Activated T-cell treated with anti-CD3 and anti-CD28 coated beads, Interleukin-2, amount 50 U/mL, for 4 hours (primary cell): Measurements from ENCODE around the gene SORCS2. TPM values are rescaled to one million over a fixed set of nuclear protein-coding genes. Genes with fewer than 3 reads are reported as not detected.

Experiments
- ATAC-seq, 2 donors: fragments of 200-7000 bp; cut with Tn5 transposase; one replicate each; pipeline ENCODE4 v1.10.0; 2021
- DNase-seq: peaks from one replicate; pipeline ENCODE4 v3.0.0-alpha.2; 2020
- H3K27me3 Mint-ChIP-seq: one replicate; pipeline ENCODE4 v1.8.0; 2021; ENCODE audit warnings: low read depth, mixed read lengths
- H3K36me3 Mint-ChIP-seq: one replicate; pipeline ENCODE4 v1.8.0; 2022; ENCODE audit warnings: mixed read lengths; ENCODE audit not compliant: insufficient read depth
- H3K4me1 Mint-ChIP-seq: one replicate; pipeline ENCODE4 v1.8.0; 2021; ENCODE audit warnings: low read depth, mixed read lengths
- H3K4me3 Mint-ChIP-seq: one replicate; pipeline ENCODE4 v1.8.0; 2021; ENCODE audit warnings: mild to moderate bottlenecking, moderate library complexity, mixed read lengths
- H3K9me3 Mint-ChIP-seq: one replicate; pipeline ENCODE4 v1.8.0; 2021; ENCODE audit warnings: mixed read lengths
- total RNA-seq, 3 donors: library from RNA; stranded (reverse); gene quantifications; one replicate each; pipeline ENCODE4 v1.2.1, GENCODE V29; 2021

Gene SORCS2
- total RNA-seq, 3 donors from 2014 or later, result 0.18 to 0.43 TPM; not detected in 1

DNA sequence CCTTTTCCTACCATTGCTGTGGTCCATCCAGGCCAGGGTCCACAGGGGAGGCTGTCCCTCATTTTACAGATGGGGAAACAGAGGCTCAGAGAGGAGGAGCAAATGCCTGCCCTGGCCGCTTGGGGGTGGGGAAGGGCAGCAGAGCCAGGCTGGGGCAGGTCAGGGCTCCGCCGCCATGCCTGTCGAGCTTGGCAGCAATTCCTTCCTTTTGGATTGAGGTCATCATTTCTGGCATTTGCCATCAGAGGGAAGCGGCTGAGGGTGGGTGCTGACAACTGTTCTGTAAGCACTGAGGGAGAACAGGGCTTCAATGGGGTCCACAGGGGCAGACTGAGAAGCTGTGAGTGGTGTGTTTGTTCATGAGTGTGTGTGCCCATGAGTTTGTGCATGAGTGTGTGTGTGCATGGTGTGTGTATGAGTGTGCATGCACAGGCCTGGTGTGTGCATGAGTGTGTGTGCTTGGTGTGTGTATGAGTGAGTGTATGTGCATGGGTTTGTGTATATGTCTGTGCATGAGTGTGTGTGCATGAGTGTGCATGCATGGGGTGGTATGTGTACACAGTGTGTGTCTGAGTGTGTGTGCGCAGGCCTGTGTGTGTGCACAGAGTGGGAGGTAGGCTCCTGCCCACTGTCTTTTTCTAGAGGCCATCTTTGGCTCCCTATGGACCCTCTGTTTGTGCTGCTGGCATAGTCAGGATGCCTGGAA is 115.2 kb downstream of the SORCS2 start:
- Mint-ChIP-seq H3K9me3 (no peaks in the 10 kb centered on the region), H3K4me3 (no peak overlapping the region), H3K4me1 (no peaks in the 10 kb centered on the region), H3K36me3 (no peaks in the 10 kb centered on the region), H3K27me3 (peaks cover 18% of the 10 kb centered on the region)
- DNase-seq, result no peak
- ATAC-seq, result no peak

DNA sequence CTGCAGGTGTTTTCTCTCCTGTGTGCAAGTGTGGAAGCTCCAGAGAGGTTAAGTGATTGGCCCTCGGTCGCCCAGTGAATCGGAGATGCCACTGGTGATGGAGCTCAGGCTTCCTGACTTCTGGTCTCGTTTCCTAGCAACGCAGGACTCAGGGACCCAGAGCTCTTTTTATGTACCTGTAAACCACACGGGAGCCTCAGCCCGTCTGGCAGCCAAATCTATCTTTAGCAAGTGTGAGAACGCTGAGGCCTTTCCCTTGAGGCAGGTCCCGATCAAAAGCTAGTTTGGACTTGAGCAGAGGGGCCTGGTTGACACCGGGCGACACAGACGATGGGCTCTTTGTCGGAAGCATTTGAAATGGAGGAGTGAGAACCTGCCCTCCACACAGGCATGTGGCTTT is 116.8 kb downstream of the SORCS2 start:
- H3K4me1 Mint-ChIP-seq, result no peaks in the 10 kb centered on the region
- no peak for DNase-seq
- no peak for ATAC-seq
- peaks cover 14% of the 10 kb centered on the region for H3K27me3 Mint-ChIP-seq
- no peaks in the 10 kb centered on the region for H3K36me3 Mint-ChIP-seq
- no peaks in the 10 kb centered on the region for H3K9me3 Mint-ChIP-seq
- no peak overlapping the region for H3K4me3 Mint-ChIP-seq

DNA sequence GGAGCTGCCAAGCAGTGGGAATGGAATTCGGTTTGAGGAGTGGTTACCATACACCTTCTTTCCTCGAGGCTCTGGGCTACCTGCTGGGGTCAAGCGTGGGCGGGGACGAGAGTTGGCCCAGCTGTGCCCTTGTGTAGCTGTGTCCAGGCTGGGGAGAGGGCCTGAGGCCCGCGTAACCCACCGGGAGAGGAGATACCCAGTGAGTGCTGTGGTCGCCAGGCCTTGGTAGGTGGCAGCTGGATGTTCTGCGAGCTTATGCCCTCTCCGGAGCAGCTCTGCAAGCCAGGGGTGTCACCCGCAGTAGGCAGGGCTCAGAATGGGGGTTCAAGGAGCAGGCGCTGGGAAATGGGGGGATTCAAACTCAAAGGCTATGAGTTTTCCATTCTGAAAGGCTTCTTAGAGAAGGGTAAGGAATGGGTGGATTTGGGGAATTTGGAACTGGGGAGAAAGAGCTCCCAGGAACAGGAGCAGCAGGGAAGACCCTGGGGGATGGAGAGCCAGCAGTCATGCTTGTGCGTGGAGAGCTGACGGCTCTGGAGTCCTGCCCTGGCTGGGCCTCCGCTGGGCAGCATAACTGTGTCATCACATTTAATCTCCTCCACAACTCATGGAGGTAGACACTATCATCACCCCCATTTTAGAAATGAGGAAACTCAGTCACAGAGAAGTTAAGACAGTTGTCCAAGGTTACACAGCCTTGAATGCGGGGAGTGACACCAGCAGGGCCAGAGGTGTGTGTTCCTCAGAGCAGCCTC is 117.5 kb downstream of the SORCS2 start:
- ATAC-seq, result no peak
- H3K36me3 Mint-ChIP-seq, result no peaks in the 10 kb centered on the region

DNA sequence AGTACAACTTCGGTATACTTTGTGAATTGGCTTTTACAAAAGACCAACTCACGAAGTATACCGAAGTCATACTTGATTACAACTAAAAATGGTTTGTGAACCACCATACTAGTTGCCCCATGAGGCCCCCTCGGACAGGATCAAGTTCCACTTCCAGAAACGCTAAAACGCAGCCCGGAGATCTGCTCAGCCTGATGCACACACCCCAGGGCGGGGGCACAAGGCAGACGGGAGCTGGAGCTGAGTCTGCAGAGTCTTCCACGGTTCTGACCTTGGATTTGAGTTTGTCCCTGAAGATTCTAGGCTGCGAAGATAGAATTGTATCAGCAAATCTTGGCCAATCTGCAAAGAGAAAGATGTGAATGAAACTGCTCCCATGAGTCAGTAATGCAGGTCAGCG is 118.1 kb downstream of the SORCS2 start:
- Mint-ChIP-seq H3K9me3 (no peaks in the 10 kb centered on the region), H3K27me3 (peaks cover 17% of the 10 kb centered on the region), H3K4me1 (no peaks in the 10 kb centered on the region), H3K36me3 (no peaks in the 10 kb centered on the region), H3K4me3 (no peak overlapping the region)
- no peak for ATAC-seq
- DNase-seq, result no peak

More for the DNA sequence above, 117.5 kb downstream of the SORCS2 start:
- Mint-ChIP-seq H3K9me3 (no peaks in the 10 kb centered on the region), H3K27me3 (peaks cover 14% of the 10 kb centered on the region), H3K4me1 (no peaks in the 10 kb centered on the region), H3K4me3 (no peak overlapping the region)
- no peak for DNase-seq

DNA sequence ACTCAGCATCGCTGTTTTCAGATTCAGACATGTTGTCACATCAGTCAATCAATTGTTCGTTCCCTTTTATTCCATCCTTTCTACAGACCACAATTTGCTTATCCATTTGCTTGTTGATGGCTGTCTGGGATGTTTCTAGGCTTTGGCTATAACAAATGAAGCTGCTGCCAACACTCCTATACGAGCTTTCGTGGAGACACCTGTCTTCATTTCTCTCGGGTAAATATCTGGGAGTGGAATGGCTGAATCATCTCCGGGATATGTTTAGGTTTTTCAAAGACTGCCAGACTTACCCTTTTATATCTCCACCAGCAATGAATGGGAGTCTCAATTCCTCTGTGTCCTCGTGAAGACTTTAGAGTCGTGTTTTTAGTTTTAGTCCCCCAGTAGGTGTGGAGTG is 118.9 kb downstream of the SORCS2 start:
- DNase-seq (no peak), ATAC-seq (no peak)
- Mint-ChIP-seq H3K9me3 (no peaks in the 10 kb centered on the region), H3K4me1 (no peaks in the 10 kb centered on the region), H3K27me3 (peaks cover 21% of the 10 kb centered on the region), H3K36me3 (no peaks in the 10 kb centered on the region), H3K4me3 (no peak overlapping the region)

DNA sequence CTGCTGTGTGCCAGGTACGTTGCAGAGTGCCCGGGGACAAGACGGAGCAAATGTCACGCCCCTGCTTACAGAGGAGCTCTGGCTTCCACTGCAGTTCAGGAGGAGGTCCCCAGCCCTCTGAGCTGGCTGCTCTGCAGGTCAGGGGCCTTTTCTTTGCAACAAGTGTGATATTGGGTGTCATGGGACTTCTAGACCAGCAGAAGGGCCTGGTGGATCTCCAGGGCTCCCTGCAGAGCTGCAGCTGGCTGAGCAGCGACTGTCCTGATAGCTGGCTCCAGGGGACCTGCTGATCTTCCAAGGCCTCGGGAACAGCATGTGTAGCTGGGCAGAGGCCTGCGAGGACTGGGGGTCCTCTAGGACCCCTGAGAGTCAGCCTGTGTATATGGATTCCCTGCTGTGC is 120.4 kb downstream of the SORCS2 start:
- Mint-ChIP-seq H3K36me3 (no peaks in the 10 kb centered on the region), H3K4me3 (no peak overlapping the region), H3K27me3 (peaks cover 15% of the 10 kb centered on the region), H3K4me1 (no peaks in the 10 kb centered on the region), H3K9me3 (no peaks in the 10 kb centered on the region)
- DNase-seq (no peak), ATAC-seq (no peak)

DNA sequence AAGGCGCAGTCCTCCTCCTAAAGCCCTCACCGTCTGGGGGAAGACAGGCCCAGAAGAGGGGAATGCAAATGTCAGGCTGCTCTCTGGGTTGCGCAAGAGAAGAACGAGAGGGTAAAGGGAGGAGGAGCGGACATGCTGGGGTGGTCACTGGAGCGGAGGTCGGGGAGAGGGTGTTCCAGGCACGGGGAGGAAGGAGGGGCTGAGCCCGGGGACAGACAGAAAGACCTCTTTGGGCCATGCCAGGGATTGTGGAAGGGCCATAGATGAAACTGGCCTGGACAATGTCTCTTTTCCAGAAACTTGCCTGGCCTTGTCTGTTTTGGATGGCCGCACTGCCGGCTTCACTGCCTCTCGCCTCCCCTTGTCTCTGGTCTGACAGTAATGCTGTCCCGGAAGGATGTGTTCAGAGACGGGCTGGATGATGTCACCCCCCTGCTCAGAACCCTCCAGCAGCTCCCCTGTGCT is 121.0 kb downstream of the SORCS2 start:
- Mint-ChIP-seq H3K36me3 (no peaks in the 10 kb centered on the region), H3K27me3 (peaks cover 12% of the 10 kb centered on the region), H3K4me3 (no peak overlapping the region), H3K9me3 (peaks cover under 1% of the 10 kb centered on the region), H3K4me1 (no peaks in the 10 kb centered on the region)
- no peak for ATAC-seq
- no peak for DNase-seq

DNA sequence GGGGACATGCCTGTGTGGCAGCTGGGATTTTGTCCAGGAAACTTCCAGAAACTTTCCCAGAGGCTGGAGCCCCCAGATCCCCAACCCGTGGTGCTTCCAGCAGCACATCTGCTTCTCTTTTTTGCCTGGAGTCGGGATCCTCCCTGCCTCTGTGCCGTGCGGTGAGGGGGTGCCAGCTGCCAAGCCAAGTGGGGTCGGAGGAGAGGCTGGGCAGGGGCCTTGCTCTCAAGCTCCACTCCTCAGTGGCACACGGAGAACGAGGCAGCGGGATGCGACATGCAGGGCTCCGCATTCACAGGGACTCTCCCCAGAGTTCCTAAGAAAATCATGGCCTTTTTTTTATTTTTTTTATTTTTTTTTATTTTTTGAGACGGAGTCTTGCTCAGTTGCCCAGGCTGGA is 121.7 kb downstream of the SORCS2 start:
- Mint-ChIP-seq H3K27me3 (peaks cover 7% of the 10 kb centered on the region), H3K4me3 (no peak overlapping the region), H3K9me3 (peaks cover 7% of the 10 kb centered on the region), H3K4me1 (no peaks in the 10 kb centered on the region), H3K36me3 (no peaks in the 10 kb centered on the region)
- no peak for DNase-seq
- ATAC-seq, result no peak

DNA sequence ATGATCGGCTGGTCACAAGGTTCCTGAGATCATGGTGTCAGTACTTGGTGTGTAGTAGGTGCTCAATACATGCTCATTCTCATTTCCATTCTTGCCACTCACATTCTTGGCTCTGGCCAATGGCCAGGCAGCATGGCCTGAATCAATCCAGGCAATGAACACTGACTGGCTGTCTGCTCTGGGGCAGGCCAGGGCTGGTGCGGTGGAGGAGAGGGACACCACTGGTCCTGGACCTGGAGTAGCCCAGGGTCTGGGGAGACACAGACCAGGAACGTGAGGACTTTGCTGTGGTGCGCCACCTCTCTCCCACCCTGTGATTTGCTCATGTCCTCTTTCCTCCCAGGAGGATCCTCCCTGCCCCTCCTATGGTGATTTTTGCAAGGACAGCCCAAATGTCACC is 122.9 kb downstream of the SORCS2 start:
- Mint-ChIP-seq H3K4me3 (no peak overlapping the region), H3K4me1 (no peaks in the 10 kb centered on the region), H3K36me3 (no peaks in the 10 kb centered on the region), H3K27me3 (peaks cover 7% of the 10 kb centered on the region), H3K9me3 (peaks cover 11% of the 10 kb centered on the region)
- DNase-seq (no peak), ATAC-seq (no peak)

DNA sequence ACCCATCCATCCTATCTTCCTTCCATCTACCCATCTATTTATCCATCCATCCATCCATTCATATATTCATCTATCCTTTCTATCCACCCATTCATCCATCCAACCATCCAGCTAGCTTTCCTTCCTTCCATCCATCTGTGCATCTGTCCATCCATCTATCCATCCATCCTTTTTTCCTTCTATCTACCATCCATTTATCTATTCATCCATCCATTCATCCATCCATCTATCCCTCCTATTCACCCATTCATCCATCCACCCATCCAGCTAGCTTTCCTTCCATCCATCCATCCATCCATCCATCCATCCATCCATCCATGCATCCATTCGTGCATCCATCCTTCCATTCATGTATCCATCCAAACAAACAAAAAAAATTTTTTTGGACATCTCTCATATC is 123.6 kb downstream of the SORCS2 start:
- no peaks in the 10 kb centered on the region for H3K36me3 Mint-ChIP-seq

DNA sequence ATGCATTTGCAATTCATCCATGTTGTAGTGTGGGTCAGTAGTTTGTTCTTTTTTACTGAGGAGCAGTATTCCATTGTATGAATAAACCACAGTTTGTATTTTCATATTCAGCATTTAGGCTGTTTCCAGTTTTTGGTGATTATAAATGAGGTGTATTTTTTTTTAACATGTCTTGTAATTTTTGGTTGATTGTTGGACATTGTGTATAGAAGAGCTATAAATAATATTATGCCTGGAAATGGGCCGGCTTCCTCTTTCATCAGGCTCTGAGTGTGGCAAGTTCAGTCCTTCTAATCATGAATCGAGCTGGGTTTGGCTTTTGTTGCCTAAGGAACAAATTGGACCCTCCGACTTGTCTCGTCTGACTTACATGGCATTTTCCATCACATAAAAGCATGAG is 126.7 kb downstream of the SORCS2 start:
- Mint-ChIP-seq H3K36me3 (no peaks in the 10 kb centered on the region), H3K4me1 (no peaks in the 10 kb centered on the region), H3K4me3 (no peak overlapping the region), H3K9me3 (peaks cover 17% of the 10 kb centered on the region), H3K27me3 (peaks cover 15% of the 10 kb centered on the region)
- no peak for DNase-seq
- ATAC-seq, result no peak

More for the DNA sequence above, 123.6 kb downstream of the SORCS2 start:
- DNase-seq (no peak), ATAC-seq (no peak)
- peaks cover 12% of the 10 kb centered on the region for H3K9me3 Mint-ChIP-seq
- no peaks in the 10 kb centered on the region for H3K4me1 Mint-ChIP-seq
- H3K4me3 Mint-ChIP-seq, result no peak overlapping the region
- peaks cover 7% of the 10 kb centered on the region for H3K27me3 Mint-ChIP-seq

DNA sequence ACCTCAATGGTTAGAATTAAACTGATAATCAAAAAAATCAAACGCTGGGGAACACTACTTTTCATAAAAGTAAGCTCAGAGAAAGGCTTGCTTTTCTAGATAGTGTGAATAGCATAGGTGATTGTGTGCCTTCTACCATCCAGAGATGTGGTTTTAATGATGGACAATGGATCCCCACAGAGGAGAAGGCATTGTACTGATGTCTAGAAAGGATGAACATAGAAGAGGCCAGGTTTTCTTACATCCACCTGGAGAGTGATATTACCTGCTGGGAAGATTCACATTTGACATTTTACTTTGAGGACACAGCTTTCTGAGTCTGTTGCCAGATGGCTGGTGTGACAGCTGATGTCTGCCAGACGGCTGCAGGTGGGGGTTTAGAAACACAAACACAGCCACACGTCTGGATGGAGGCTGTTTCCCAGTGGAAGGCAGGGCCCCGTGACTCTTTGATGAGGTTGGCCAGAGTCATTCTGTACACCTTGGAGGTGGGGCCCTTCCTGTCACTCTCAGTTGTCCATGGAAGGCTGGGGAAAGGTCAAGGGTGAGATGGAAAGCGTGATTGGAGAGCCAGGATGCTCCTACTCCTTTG is 128.0 kb downstream of the SORCS2 start:
- H3K4me3 Mint-ChIP-seq, result no peak overlapping the region
- H3K27me3 Mint-ChIP-seq, result peaks cover 13% of the 10 kb centered on the region
- no peaks in the 10 kb centered on the region for H3K4me1 Mint-ChIP-seq
- H3K9me3 Mint-ChIP-seq, result peaks cover 17% of the 10 kb centered on the region
- no peak for DNase-seq
- no peaks in the 10 kb centered on the region for H3K36me3 Mint-ChIP-seq
- no peak for ATAC-seq

DNA sequence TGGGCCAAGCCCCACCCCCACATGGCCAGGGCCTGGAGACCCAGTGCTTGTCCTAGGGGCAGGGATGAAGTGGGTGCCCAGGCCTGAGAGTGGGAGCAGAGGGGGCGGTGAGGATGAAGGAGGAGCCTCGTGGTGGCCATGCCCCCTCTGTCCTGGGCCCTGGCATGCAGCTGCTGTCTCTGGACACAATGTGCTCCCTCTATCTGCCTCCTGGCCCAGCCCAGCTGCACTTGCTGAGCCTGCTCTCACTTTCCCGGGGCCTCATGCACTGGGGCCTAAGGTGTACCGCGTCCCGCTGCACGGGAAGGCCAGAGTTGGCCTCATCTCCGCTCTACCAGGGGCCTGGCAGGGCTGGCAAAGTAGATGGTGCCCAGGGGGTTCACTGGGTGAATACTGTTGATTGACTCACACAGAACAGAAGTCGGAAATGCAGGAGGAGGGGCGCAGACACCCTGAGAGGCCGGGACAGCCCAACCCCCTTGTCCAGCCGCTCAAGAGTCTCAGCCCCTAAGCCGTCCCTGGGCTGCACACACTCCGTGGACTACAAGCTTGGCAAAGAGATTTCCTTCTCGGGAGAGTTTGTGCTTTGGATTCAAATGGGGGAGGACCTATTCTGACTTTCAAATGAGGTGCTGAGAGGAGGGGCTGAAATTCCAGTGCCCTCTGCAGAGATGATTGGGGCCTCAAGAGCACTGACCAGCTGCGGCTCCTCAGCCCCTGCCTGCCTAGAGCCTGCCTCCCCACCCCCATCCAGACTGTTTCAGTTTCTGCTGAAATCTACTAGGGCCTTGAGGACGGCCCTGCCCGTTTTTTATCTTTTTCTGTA is 130.0 kb downstream of the SORCS2 start:
- no peak for ATAC-seq
- DNase-seq, result no peak
- Mint-ChIP-seq H3K4me3 (no peak overlapping the region), H3K4me1 (no peaks in the 10 kb centered on the region), H3K27me3 (peaks cover 9% of the 10 kb centered on the region), H3K36me3 (no peaks in the 10 kb centered on the region), H3K9me3 (peaks cover 17% of the 10 kb centered on the region)

DNA sequence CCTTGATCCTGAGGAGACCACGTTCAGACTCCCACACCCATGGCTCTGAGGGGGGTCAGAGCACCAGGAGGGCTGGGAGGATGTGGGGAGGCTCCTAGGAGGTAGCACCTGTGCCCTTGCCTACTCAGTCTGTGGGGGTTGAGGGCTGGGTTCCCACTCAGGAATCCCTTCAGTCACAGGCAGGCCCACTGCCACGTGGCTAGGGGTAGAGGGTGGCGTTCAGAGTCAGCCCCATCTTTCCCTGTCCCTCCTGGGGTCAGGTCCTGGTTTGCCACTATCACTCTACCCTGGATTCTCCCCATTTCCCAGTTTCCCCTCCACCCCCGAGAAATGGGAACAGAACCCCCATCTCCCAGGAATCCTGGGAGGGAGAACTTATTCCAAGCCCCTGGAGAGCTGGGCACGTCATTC is 131.1 kb downstream of the SORCS2 start:
- Mint-ChIP-seq H3K4me3 (no peak overlapping the region), H3K36me3 (no peaks in the 10 kb centered on the region), H3K9me3 (peaks cover 16% of the 10 kb centered on the region), H3K27me3 (peaks cover 9% of the 10 kb centered on the region), H3K4me1 (no peaks in the 10 kb centered on the region)
- ATAC-seq (no peak), DNase-seq (no peak)
